Smooth muscle cell (in vitro differentiated cells): Measurements from ENCODE around the gene ALKBH2. TPM values are rescaled to one million over a fixed set of nuclear protein-coding genes. Genes with fewer than 3 reads are reported as not detected.

Experiments
- DNase-seq: peaks from one replicate; lab custom pipeline; 2025; ENCODE audit not compliant: unreplicated experiment; lab: John Stamatoyannopoulos, UW
- H2AFZ ChIP-seq: fragments of 200-600 bp; sonication (generic); 2 replicates; pipeline ENCODE4 v1.6.0; 2016; ENCODE audit warnings: antibody characterized with exemption, low read depth, mild to moderate bottlenecking
- H3F3A ChIP-seq: fragments of 200-600 bp; sonication (generic); 2 replicates; pipeline ENCODE4 v1.6.0; 2017; ENCODE audit warnings: antibody characterized with exemption, low read depth
- H3K27ac ChIP-seq: fragments of 200-600 bp; sonication (generic); 2 replicates; pipeline ENCODE4 v1.5.1; 2016; ENCODE audit warnings: low read depth, mild to moderate bottlenecking
- H3K27me3 ChIP-seq: fragments of 200-600 bp; sonication (generic); 2 replicates; pipeline ENCODE4 v1.6.1; 2016; ENCODE audit warnings: low read depth, mild to moderate bottlenecking
- H3K36me3 ChIP-seq: fragments of 200-600 bp; sonication (generic); 2 replicates; pipeline ENCODE4 v1.5.1; 2016; ENCODE audit warnings: low read depth
- H3K4me1 ChIP-seq: fragments of 200-600 bp; sonication (generic); 2 replicates; pipeline ENCODE4 v1.5.1; 2016; ENCODE audit warnings: low read depth
- H3K4me2 ChIP-seq: fragments of 200-600 bp; sonication (generic); 2 replicates; pipeline ENCODE4 v1.6.0; 2016; ENCODE audit warnings: mild to moderate bottlenecking
- H3K4me3 ChIP-seq: fragments of 200-600 bp; sonication (generic); 2 replicates; pipeline ENCODE4 v1.5.1; 2016; ENCODE audit warnings: mild to moderate bottlenecking
- H3K79me2 ChIP-seq: fragments of 200-600 bp; sonication (generic); 2 replicates; pipeline ENCODE4 v1.6.0; 2016; ENCODE audit warnings: low read depth, mild to moderate bottlenecking
- H3K9ac ChIP-seq: fragments of 200-600 bp; sonication (generic); 2 replicates; pipeline ENCODE4 v1.6.0; 2016; ENCODE audit warnings: low read depth
- H3K9me3 ChIP-seq: fragments of 200-600 bp; sonication (generic); replicated peaks from 2 replicates; pipeline ENCODE4 v1.5.1; 2016; ENCODE audit warnings: low read depth
- H4K20me1 ChIP-seq: fragments of 200-600 bp; sonication (generic); 2 replicates; pipeline ENCODE4 v1.6.0; 2016; ENCODE audit warnings: low read depth
- WGBS: methylation state at CpG from one replicate; pipeline ENCODE4 v1.1.7; 2016; ENCODE audit warnings: low lambda C conversion rate; 5-methylcytosine and 5-hydroxymethylcytosine counted together
- polyA plus RNA-seq: library from polyadenylated mRNA; unstranded; fragments of >200 nt; fragmentation: Nextera tagmentation; extraction: Ambion mirVana; gene quantifications from 2 replicates; pipeline ENCODE4 v1.2.1, GENCODE V29; 2016
- total RNA-seq: library from RNA; depleted of rRNA; stranded (reverse); fragments of >200 nt; gene quantifications from 2 replicates; pipeline ENCODE4 v1.2.3, GENCODE V29; 2014
- TF ChIP-seq, protein P1 (sequence below): fragments of 200-600 bp; sonication (generic); IDR thresholded peaks from 2 replicates; pipeline ENCODE4 v1.5.1; 2017; ENCODE audit warnings: borderline replicate concordance, mild to moderate bottlenecking, antibody characterized with exemption; ENCODE audit not compliant: insufficient read depth, poor library complexity, severe bottlenecking

Gene ALKBH2
- total and polyA plus RNA-seq, 2 experiments from 2014 or later, result 13.6 to 17.6 TPM

DNA sequence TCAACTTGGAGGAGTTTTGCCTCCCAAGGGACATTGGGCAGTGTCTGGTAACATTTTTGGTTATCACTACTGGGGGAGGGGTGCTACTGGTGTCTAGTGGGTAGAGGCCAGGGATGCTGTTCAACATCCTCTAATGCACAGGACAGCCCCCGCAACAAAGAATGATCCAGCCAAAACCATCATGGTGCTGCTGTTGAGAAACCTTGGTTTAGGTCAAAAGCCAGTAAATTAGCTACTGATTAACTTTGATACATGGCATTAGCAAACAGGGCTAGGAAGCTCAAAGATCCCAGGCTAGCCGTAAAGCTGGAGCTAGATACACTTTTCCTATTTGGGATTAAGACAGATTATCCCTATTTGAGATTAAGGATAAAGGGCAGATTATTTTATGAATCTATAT, 8.8 kb downstream of the ALKBH2 start:
- WGBS, result 98% methylated on average over 2 of the region's 2 CpGs
- no peaks in the 10 kb centered on the region for H3K79me2 ChIP-seq
- TF ChIP-seq, protein P1, sequence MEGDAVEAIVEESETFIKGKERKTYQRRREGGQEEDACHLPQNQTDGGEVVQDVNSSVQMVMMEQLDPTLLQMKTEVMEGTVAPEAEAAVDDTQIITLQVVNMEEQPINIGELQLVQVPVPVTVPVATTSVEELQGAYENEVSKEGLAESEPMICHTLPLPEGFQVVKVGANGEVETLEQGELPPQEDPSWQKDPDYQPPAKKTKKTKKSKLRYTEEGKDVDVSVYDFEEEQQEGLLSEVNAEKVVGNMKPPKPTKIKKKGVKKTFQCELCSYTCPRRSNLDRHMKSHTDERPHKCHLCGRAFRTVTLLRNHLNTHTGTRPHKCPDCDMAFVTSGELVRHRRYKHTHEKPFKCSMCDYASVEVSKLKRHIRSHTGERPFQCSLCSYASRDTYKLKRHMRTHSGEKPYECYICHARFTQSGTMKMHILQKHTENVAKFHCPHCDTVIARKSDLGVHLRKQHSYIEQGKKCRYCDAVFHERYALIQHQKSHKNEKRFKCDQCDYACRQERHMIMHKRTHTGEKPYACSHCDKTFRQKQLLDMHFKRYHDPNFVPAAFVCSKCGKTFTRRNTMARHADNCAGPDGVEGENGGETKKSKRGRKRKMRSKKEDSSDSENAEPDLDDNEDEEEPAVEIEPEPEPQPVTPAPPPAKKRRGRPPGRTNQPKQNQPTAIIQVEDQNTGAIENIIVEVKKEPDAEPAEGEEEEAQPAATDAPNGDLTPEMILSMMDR, result no peak

DNA sequence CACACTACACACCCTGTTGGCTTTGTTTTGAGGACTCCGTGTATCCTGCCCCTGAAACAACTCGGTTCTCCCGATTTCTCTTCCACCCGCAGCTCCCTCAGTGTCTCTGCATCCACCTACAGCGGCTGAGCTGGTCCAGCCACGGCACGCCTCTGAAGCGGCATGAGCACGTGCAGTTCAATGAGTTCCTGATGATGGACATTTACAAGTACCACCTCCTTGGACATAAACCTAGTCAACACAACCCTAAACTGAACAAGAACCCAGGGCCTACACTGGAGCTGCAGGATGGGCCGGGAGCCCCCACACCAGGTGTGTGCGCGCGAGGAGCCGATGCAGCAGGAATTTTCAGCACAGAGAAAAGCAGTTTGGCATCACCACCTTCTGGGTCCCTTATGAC, 10.5 kb downstream of the ALKBH2 start:
- H3K4me2 ChIP-seq, result no peak overlapping the region

More for the DNA sequence above, 8.8 kb downstream of the ALKBH2 start:
- Histone ChIP-seq H3K9ac (no peak overlapping the region), H3K27ac (no peak overlapping the region), H2AFZ (no peak overlapping the region), H3K4me1 (no peaks in the 10 kb centered on the region), H3K4me3 (no peak overlapping the region), H3K4me2 (no peak overlapping the region), H3K36me3 (peaks cover 8% of the 10 kb centered on the region), H3K9me3 (no peaks in the 10 kb centered on the region), H3K27me3 (no peaks in the 10 kb centered on the region), H4K20me1 (no peaks in the 10 kb centered on the region), H3F3A (peaks cover 7% of the 10 kb centered on the region)
- DNase-seq, result no peak

DNA sequence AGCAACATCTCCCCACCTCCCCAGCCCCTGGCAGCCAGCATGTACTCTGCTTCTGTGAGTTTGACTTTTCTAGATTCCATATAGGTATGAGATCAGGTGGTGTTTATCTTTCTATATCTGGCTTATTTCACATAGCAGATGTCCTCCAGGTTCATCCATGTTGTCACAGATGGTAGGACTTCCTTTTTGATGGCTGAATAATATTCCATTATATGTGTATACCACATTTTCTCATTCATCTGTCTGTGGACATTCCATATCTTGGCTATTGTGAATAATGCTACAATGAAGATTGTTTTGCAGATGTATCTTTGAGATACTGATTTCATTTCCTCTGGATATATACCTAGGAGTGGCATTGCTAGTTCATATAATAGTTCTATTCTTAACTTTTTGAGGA, 18.4 kb downstream of the ALKBH2 start:
- Histone ChIP-seq H4K20me1 (no peaks in the 10 kb centered on the region), H3K9me3 (no peaks in the 10 kb centered on the region), H3K27ac (no peak overlapping the region), H3K4me1 (peaks cover 5% of the 10 kb centered on the region), H3K36me3 (peaks cover 27% of the 10 kb centered on the region), H3K4me3 (no peak overlapping the region), H3K4me2 (no peak overlapping the region), H3K9ac (no peak overlapping the region), H3K79me2 (no peaks in the 10 kb centered on the region), H3F3A (no peaks in the 10 kb centered on the region), H2AFZ (no peak overlapping the region), H3K27me3 (no peaks in the 10 kb centered on the region)
- no peak for DNase-seq
- TF ChIP-seq, protein P1, result no peak

More for the DNA sequence above, 10.5 kb downstream of the ALKBH2 start:
- Histone ChIP-seq H3F3A (no peaks in the 10 kb centered on the region), H2AFZ (no peak overlapping the region), H4K20me1 (no peaks in the 10 kb centered on the region), H3K27me3 (no peaks in the 10 kb centered on the region), H3K9ac (no peak overlapping the region), H3K36me3 (peaks cover 13% of the 10 kb centered on the region), H3K9me3 (no peaks in the 10 kb centered on the region), H3K4me1 (no peaks in the 10 kb centered on the region), H3K27ac (no peak overlapping the region), H3K4me3 (no peak overlapping the region), H3K79me2 (no peaks in the 10 kb centered on the region)
- TF ChIP-seq, protein P1, result no peak
- no peak for DNase-seq
- WGBS, result 97% methylated on average over 14 of the region's 14 CpGs
